KG1 (cell line): ENCODE data around the gene PCSK7.
"Not testable (repeated sequence)": the region's sequence is repeated elsewhere in the genome, so short reads cannot be mapped to it uniquely, and the experiment has no call there.

ENCODE experiments used
- DNase-seq: peaks from one replicate; lab custom pipeline; 2025; lab: John Stamatoyannopoulos, UW

PCSK7 gene

GRCh38 chr11:117217141-117218084, 14.5 kb downstream of the PCSK7 start:
- no peak for DNase-seq

GRCh38 chr11:117214404-117215110, 17.3 kb downstream of the PCSK7 start:
- no peak for DNase-seq

DNA sequence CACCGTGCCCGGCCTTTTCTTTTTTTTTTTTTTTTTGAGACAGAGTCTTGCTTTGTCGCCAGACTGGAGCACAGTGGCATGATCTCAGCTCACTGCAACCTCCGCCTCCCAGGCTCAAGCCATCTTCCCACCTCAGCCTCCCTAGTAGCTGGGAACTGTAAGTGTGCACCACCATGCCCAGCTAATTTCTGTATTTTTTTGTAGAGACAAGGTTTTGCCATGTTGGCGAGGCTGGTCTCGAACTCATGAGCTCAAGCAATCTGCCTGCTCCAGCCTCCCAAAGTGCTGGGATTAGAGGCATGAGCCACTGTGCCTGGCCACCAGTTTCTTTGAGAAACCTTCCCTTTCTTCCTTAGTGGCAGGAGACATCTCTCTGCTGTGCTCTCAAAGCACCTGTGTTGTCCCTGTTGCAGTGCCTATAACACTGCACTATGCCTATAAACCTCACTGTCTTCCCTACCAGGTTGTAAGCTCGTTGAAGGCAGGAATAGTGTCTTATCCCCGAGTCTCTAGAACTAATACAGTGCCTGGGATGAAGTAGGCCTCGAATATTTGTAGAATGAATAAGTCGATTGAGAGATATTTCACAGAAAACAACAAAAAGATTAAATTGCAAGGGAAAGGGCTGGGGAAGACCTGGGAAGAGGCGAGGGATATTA, 19.0 kb downstream of the PCSK7 start:
- no peak for DNase-seq

DNA sequence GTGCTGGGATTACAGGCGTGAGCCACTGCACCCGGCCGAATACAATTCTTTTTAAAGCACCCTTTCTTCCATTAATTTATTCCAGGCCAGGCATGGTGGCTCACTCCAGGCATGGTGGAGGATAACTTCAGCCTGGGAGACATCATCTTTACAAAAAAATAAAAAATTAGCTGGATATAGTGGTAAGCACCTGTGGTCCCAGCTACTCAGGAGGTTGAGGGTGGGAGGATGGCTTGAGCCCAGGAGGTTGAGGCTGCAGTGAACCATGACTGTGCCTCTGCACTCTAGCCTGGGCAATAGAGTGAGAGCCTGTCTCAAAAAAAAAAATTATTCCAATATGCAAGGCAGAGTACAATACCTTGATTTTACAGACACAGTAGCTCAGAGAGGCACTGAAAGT, 21.3 kb downstream of the PCSK7 start:
- no peak for DNase-seq

DNA sequence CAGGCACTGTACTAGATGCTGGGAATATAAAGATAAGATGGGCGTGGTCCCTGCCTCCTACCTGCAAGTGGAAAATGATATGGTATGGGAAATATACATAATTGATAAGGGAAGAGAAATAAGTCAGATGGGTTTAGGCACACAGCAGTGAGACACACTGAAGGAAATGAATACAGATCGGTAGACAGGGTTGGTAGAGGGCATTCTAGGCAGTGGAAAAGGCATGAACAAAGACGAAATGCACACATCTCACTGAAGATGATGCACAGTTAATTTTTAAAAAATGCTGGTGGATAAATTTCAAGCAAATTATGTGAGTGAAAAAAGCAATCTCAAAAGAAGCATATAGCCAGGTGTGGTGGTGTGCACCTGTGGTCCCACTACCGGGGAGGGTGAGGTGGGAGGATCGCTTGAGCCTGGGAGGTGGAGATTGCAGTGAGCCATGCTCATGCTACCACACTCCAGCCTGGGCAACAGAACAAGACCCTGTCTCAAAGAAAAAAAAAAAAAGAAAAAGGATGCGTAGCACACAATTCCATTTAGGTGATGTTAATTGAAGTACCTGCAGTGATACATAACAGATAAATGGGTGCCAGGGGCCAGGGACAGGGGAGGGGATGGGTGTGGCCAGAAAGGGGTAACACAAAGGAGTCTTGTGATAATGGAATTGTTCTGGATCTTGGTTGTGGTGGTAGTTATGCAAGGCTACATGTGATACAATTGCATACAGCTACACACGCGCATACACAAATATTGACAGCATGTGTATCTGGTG, 22.3 kb downstream of the PCSK7 start:
- DNase-seq: not testable (repeated sequence)

GRCh38 chr11:117208710-117209109, 23.2 kb downstream of the PCSK7 start:
- not testable (repeated sequence) for DNase-seq

- DNase-seq: not testable (repeated sequence)
Measured at GRCh38 chr11:117207481-117207880, 24.4 kb downstream of the PCSK7 start.

DNA sequence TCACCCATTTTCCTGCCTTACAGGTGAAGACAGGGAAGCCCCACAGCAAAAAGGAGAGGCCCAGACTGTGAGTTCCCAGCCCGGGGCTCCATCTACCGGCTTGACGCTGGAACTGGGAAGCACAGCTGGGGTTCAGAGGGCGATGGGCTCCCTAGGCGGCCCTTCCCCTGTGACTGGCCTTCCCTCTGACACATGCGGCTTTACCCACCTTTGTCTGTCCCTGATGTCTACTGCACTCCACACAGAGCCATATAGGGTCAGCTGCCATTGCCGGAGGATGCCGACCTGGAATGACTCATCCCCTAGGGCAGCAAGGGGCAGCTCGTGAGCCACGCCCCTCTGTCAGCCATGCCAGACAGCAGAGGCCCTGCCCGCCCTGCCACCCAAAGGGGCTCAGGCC, 25.0 kb downstream of the PCSK7 start:
- not testable (repeated sequence) for DNase-seq

GRCh38 chr11:117206111-117206510, 25.8 kb downstream of the PCSK7 start:
- DNase-seq: not testable (repeated sequence)

GRCh38 chr11:117205211-117205818, 26.6 kb downstream of the PCSK7 start:
- no peak for DNase-seq

- DNase-seq: no peak
Measured at GRCh38 chr11:117204283-117205080, 27.4 kb downstream of the PCSK7 start.

GRCh38 chr11:117203069-117203407, 28.8 kb downstream of the PCSK7 start:
- DNase-seq: no peak

DNA sequence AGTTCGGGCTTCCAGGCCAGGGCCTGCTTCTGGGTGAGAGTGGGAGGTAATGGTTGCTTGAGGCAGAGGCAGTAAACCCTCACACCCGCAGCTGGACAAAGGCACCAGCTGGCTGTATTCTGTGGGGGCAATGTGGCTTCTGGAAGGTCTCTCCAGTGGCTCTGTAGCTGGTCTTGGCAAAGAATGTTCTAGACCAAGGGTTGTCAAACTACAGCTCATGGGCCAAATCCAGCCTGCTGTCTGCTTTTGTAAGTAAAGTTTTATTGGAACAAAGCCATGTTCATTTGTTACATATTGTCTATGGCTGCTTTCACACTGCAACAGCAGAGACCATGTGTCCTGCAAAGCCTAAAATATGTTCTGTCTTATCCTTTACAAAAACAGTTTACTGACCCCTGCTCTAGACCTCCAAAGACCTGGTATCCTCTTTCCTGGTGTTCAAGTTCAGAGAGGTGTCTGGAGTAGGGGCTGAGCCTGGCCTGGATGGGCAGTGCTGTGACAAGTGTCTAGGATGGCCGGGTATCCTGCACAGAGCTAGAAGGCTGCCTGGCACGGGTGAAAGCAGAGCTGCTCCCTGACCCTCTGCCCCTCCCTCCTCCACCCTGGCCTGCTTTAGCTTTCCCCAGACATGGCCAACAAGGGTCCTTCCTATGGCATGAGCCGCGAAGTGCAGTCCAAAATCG, 29.3 kb downstream of the PCSK7 start:
- no peak for DNase-seq

DNA sequence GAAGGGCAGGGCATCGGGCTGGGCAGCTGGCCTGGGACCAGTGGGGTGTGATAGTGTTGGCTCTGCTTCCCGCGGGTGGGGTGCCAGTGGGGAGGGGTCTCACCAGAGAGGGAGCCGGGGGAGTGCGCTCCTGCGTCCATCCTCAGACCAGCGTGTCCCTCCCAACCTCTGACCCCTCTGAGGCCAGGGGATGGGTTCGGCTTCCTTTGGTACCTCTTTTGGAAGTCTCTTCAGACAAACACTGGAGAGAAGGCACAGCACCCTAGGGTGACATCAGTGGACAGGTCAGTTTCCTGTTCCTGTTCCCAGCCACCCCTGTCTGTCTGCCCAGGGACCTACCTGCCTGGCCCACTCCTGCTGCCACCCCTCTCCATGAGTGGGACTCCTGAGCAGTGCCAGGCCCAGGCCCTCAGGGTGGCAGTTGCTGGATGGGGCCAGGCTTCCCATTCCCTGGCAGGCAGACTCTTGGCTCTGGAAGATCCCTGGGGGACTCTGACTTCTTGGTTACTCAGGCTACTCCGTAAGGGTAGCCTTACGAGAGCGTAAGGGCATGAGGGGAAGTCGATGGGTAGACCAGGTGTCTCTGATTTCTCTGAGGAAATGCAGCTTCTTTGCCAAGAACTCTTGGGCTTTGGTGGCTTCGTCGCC, 30.1 kb downstream of the PCSK7 start:
- DNase-seq: no peak

- no peak for DNase-seq
Measured at GRCh38 chr11:117200813-117201657, 30.8 kb downstream of the PCSK7 start.

DNA sequence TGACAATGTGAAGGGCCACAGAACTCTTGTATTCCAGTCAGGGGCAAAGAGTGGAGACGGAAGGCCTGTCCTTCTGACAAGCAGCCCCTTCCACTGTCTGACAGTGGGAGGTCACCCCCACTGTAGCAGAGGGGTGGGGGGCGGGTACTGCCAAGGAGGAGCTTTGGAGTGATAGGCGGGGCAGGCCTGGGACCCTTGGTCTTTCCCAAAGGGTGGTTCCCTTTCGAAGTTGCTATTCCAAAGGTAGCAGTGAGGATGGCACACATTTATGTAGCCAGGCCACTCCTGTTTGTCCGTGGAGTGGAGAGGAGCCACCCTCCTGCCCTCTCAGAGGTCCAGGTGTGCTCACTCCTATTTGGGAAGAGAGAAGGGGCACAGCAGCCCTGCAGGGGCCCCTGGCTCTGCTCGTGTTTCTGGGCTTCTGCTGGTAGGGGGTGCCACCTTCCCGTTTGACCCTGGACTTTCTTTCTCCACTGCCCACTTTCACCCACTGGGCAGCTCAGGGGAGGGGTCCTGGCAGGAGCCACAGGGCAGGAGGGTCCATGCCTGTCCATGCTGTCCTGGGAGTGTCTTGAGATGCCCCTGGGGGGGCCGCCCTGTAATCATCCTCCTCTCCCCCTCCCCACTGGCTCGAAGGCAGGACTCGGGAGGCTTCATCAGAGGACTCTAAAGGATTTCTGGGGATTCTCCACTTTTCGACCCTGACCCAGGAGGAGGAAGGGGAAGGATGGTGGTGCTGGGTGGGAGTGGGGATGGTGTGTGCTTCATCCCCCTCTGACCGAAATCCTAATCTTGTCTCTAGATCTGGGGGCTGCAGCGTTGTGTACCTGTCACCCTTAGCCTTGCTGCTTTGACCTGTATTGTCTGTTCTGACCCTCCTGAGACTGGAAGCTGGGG, 31.7 kb downstream of the PCSK7 start:
- DNase-seq: no peak

DNA sequence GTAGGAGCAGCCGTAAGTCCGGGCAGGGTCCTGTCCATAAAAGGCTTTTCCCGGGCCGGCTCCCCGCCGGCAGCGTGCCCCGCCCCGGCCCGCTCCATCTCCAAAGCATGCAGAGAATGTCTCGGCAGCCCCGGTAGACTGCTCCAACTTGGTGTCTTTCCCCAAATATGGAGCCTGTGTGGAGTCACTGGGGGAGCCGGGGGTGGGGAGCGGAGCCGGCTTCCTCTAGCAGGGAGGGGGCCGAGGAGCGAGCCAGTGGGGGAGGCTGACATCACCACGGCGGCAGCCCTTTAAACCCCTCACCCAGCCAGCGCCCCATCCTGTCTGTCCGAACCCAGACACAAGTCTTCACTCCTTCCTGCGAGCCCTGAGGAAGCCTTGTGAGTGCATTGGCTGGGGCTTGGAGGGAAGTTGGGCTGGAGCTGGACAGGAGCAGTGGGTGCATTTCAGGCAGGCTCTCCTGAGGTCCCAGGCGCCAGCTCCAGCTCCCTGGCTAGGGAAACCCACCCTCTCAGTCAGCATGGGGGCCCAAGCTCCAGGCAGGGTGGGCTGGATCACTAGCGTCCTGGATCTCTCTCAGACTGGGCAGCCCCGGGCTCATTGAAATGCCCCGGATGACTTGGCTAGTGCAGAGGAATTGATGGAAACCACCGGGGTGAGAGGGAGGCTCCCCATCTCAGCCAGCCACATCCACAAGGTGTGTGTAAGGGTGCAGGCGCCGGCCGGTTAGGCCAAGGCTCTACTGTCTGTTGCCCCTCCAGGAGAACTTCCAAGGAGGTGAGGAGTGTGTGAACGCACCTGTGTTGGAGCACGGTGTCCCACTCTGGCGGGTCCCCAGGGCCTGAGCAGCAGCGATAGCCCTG, 32.6 kb downstream of the PCSK7 start, which contains the start of gene TAGLN:
TSS of gene TAGLN (plus strand) at position 318 of the 863 bp plus-strand sequence. CDS start 3,644 bp downstream, outside the sequence.
- no peak for DNase-seq
